Measurements from ENCODE around the gene HOXC12. TPM values are rescaled to one million over a fixed set of nuclear protein-coding genes. Genes with fewer than 3 reads are reported as not detected.

HOXC12 gene
- total and polyA plus RNA-seq, 2 donors (not counting 1 experiment from before 2014, with no cell fraction given), result not detected

GRCh38 chr12:54002278-54002914, 47.7 kb downstream of the HOXC12 start:
- no peak for TF ChIP-seq EZH2 (IDR thresholded peaks at IDR 0.05; ENCODE audit: borderline replicate concordance, insufficient read depth, low read depth, low read length, poor library complexity, severe bottlenecking)
- no peak for TF ChIP-seq CTCF (IDR thresholded peaks at IDR 0.05)
- Mint-ChIP-seq H3K27me3 (peaks cover 83% of the 10 kb centered on the region), H3K4me1 (peaks cover 19% of the 10 kb centered on the region), H3K9me3 (ENCODE audit: insufficient read depth) (no peaks in the 10 kb centered on the region), H3K4me3 (no peak overlapping the region), H3K27ac (no peak overlapping the region)
- Histone ChIP-seq H3K4me3 (ENCODE audit: control extremely low read depth in 1 of 5, extremely low read depth in 1 of 5, insufficient read depth in 1 of 5, low read depth in 2 of 5, low read length in 4 of 5) (no peak overlapping the region), H3K79me2 (ENCODE audit: control insufficient read depth, insufficient read depth, low read length) (no peaks in the 10 kb centered on the region), H3K9me3 (ENCODE audit: control extremely low read depth in 1 of 3, control insufficient read depth in 2 of 3, insufficient read depth in 1 of 3, low read length in 2 of 3) (peaks cover 0 to 65% (median 0%) of the 10 kb centered on the region in 3 donors), H3K4me2 (replicated peaks; ENCODE audit: low read depth, low read length, poor library complexity, severe bottlenecking) (no peak overlapping the region), H3K27me3 (replicated peaks in 1 of 4; ENCODE audit: control extremely low read depth in 1 of 4, control insufficient read depth in 3 of 4, insufficient read depth in 4 of 4, low read length in 3 of 4) (peaks cover 0 to 99% (median 84%) of the 10 kb centered on the region in 4 experiments), H3K36me3 (replicated peaks in 1 of 2; ENCODE audit: control extremely low read depth in 1 of 2, control insufficient read depth in 1 of 2, extremely low read depth in 1 of 2, insufficient read depth in 2 of 2, low read length in 1 of 2) (no peaks in the 10 kb centered on the region), H3K27ac (ENCODE audit: low read length in 2 of 2) (no peak overlapping the region), H3K9ac (ENCODE audit: low read length) (no peak overlapping the region), H2AFZ (ENCODE audit: insufficient read depth, low read depth, low read length, poor library complexity, severe bottlenecking) (no peak overlapping the region), H3K4me1 (ENCODE audit: control insufficient read depth in 2 of 2, insufficient read depth in 2 of 2, low read length in 2 of 2) (peaks cover 25 to 59% of the 10 kb centered on the region in 2 donors), H4K20me1 (ENCODE audit: control insufficient read depth, insufficient read depth, low read length, poor library complexity, severe bottlenecking) (no peaks in the 10 kb centered on the region)
- POLR2A ChIA-PET, result no interaction called here
- WGBS (ENCODE audit: insufficient coverage), result 25% methylated on average over 2 of the region's 19 CpGs
- CTCF ChIA-PET, result interaction anchor here (1.1 to 5.0 kb wide), 4 partner anchors 30 to 213 kb away, joined by 4 to 20 read pairs (median 11); partner anchors contain the start of gene HOXC5
- DNase-seq, result no peak
- intact Hi-C loops (cut with micrococcal nuclease), result loop anchor here (10.0 kb wide), 1 partner anchor 362 kb away; the partner anchor contains the start of gene GPR84
- ATAC-seq (ENCODE audit: low read depth), result no peak

DNA sequence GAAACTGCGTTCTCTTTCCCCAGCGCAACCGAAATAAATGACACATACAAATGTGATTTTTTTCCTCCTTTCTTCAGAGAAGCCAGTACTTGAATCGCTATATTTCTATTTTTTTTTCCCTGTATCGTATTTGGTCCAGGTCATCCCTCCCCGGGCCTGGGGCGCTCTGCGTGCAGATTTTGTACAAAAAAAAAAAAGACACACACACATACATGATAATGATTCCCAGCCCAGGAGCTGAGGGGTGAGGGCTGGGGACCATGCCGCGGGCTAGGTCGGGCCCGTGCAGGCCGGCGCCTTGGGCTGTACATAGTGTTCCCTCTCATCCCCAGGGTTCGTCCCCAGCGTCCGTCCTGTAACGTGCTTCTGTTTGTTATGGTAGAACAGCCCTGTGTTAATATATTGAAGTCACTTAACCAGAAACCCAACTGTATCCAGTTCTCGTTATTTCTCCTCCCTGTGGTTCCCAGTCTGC, 48.2 kb downstream of the HOXC12 start:
- Histone ChIP-seq H2AFZ (ENCODE audit: insufficient read depth, low read depth, low read length, poor library complexity, severe bottlenecking) (no peak overlapping the region), H3K9ac (ENCODE audit: low read length) (no peak overlapping the region), H3K4me3 (ENCODE audit: control extremely low read depth in 1 of 5, extremely low read depth in 1 of 5, insufficient read depth in 1 of 5, low read depth in 2 of 5, low read length in 4 of 5) (no peak overlapping the region), H3K27ac (ENCODE audit: low read length in 2 of 2) (no peak overlapping the region), H3K79me2 (ENCODE audit: control insufficient read depth, insufficient read depth, low read length) (no peaks in the 10 kb centered on the region), H3K4me1 (ENCODE audit: control insufficient read depth in 2 of 2, insufficient read depth in 2 of 2, low read length in 2 of 2) (peaks cover 25 to 57% of the 10 kb centered on the region in 2 donors), H3K36me3 (replicated peaks in 1 of 2; ENCODE audit: control extremely low read depth in 1 of 2, control insufficient read depth in 1 of 2, extremely low read depth in 1 of 2, insufficient read depth in 2 of 2, low read length in 1 of 2) (no peaks in the 10 kb centered on the region), H4K20me1 (ENCODE audit: control insufficient read depth, insufficient read depth, low read length, poor library complexity, severe bottlenecking) (no peaks in the 10 kb centered on the region), H3K9me3 (ENCODE audit: control extremely low read depth in 1 of 3, control insufficient read depth in 2 of 3, insufficient read depth in 1 of 3, low read length in 2 of 3) (peaks cover 0 to 60% (median 0%) of the 10 kb centered on the region in 3 donors), H3K4me2 (replicated peaks; ENCODE audit: low read depth, low read length, poor library complexity, severe bottlenecking) (no peak overlapping the region), H3K27me3 (replicated peaks in 1 of 4; ENCODE audit: control extremely low read depth in 1 of 4, control insufficient read depth in 3 of 4, insufficient read depth in 4 of 4, low read length in 3 of 4) (peaks cover 0 to 99% (median 84%) of the 10 kb centered on the region in 4 experiments)
- intact Hi-C loops (cut with micrococcal nuclease), result loop anchor here (10.0 kb wide), 1 partner anchor 362 kb away; the partner anchor contains the start of gene GPR84
- peaks cover 17% of the 10 kb centered on the region for H3K4me1 Mint-ChIP-seq
- ATAC-seq (ENCODE audit: low read depth) (no peak), DNase-seq (no peak)
- no peaks in the 10 kb centered on the region for H3K9me3 Mint-ChIP-seq (ENCODE audit: insufficient read depth)
- no peak overlapping the region for H3K4me3 Mint-ChIP-seq
- ChIA-PET POLR2A (no interaction called here), CTCF (interaction anchor here (1.1 to 6.4 kb wide), 5 partner anchors 15 to 212 kb away, joined by 4 to 159 read pairs (median 5); partner anchors contain the start of gene HOXC5)
- peaks cover 82% of the 10 kb centered on the region for H3K27me3 Mint-ChIP-seq
- 35% methylated on average over 8 of the region's 19 CpGs for WGBS (ENCODE audit: insufficient coverage)
- no peak overlapping the region for H3K27ac Mint-ChIP-seq
- TF ChIP-seq EZH2 (IDR thresholded peaks at IDR 0.05; ENCODE audit: borderline replicate concordance, insufficient read depth, low read depth, low read length, poor library complexity, severe bottlenecking), result no peak
